GM18517 (cell line): Measurements from ENCODE around the gene CDK5RAP1.
A peak's percentile ranks its signal among the peaks of the same experiment; 100 is the strongest.
"Not testable (repeated sequence)": the region's sequence is repeated elsewhere in the genome, so short reads cannot be mapped to it uniquely, and the experiment has no call there.

Experiments
- ATAC-seq: cut with Tn5 transposase; IDR thresholded peaks from one replicate; pipeline ENCODE4 v1.9.1; 2021; ENCODE audit warnings: mild to moderate bottlenecking, moderate library complexity; ENCODE audit not compliant: unreplicated experiment

CDK5RAP1 gene, protein sequence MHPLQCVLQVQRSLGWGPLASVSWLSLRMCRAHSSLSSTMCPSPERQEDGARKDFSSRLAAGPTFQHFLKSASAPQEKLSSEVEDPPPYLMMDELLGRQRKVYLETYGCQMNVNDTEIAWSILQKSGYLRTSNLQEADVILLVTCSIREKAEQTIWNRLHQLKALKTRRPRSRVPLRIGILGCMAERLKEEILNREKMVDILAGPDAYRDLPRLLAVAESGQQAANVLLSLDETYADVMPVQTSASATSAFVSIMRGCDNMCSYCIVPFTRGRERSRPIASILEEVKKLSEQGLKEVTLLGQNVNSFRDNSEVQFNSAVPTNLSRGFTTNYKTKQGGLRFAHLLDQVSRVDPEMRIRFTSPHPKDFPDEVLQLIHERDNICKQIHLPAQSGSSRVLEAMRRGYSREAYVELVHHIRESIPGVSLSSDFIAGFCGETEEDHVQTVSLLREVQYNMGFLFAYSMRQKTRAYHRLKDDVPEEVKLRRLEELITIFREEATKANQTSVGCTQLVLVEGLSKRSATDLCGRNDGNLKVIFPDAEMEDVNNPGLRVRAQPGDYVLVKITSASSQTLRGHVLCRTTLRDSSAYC

DNA sequence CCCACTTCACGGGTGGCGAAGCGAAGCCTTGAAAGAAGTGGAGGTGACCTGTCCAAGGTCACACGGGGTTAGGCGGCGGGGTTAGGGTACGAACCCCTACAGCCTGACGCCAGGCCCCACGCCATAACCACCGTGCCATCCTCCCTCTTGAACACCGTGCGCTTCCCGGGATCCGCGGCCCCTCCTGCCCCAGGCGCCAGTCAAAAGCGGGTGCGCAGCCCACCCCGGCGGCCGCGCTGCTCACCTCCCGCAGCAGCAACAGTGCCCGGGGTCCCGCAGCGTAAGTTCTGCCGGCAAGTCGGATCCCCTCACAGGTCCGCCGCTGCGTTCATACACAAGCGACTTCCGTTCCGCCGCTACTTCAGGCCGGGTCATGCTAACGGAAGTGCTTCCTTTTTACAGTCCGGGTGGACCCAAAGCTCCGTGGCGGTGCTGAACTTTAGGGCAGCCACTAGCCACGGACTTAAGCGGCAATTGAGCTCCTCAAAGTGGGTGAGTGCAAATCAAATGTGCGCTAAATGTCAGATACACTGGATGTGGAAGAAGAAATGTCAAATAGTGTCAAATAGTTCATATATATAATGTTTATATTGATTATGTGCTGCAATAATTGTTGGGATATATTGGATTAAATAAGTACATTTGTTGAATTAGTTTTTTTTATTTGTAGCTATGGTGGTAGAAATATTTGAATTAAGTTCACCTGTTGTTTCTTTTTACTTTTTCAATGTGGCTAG, at the start of gene CDK5RAP1:
Gene CDK5RAP1, minus strand, starts transcription at position 336 of the 737 bp plus-strand sequence. CDS start 4,455 bp downstream, outside the sequence.
- ATAC-seq, result peak; percentile 81

- ATAC-seq, result no peak
Observed at GRCh38 chr20:33450867-33451266, 49.5 kb upstream of the CDK5RAP1 start.

DNA sequence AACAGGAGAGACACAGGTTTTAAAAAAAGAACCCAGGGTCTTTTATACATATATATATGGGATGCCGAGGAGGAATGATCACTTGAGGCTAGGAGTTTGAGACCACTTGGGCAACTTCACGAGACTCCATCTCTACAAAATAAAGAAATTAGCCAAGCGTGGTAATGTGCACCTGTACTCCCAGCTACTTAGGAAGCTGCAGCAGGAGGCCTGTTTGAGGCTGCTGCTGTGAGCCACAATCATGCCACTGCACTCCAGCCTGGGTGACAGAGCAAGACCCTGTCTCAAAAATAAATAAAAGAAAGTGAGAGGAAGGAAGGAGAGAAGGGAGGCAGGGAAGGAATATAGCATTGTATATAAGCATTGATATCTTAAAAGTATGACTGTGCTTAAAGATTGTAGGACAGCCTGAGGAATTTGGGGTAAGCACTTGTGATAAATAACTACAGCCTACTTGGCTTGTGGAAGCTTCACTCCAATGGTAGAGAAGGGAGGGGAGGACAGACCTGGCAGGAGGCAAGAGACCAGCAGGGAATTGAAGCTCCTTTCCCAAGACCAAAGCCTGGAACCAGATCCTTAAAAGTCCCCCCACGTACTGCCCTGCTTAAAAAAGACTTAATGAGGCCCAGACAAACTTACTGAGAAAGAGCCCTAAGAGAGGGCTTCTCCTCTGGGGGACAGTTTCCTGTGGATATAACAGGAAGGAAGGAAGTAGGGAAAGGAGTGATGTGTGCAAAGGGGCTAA, 44.7 kb upstream of the CDK5RAP1 start:
- ATAC-seq, result no peak

GRCh38 chr20:33444797-33445560, 43.7 kb upstream of the CDK5RAP1 start:
- no peak for ATAC-seq

DNA sequence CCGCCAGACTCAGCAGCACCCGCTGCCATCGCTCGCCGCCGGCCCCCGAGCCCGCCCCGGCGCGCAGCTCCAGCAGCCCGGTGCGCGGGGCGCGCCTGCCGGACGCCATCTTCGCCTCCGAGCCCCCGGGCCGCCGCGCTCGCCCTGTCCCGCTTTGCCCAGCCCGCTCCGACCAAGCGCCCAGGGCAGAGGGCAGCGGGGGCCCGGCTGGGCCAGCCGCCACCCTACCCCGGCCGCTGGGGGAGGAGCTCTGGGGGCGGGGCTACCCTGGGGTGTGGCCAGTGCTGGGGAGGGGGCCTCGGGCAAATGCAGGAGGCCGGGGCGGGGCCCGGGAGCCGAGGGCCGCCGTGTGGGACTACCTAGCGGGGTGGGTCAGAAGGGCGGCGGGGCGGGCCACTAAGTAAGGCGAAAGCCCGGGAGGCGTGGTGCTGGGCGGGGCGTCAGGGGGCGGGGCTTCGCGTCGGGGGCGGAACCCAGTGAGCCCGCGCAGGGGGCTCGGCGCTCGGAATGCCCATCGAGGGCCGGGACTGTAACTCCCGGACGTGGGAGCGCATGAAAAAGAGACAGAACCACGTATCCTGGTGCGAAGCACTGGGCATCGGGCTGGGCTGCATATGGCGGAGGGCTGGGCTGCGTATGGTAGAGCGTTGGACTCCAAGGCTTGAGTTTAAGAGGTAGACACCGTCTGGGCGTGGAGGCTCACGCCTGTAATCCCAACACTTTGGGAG, 42.4 kb upstream of the CDK5RAP1 start, which contains the start of gene SNTA1:
Gene SNTA1, minus strand, starts transcription at position 252 of the 728 bp plus-strand sequence. Its CDS starts 143 bp downstream, at position 109.
- no peak for ATAC-seq

DNA sequence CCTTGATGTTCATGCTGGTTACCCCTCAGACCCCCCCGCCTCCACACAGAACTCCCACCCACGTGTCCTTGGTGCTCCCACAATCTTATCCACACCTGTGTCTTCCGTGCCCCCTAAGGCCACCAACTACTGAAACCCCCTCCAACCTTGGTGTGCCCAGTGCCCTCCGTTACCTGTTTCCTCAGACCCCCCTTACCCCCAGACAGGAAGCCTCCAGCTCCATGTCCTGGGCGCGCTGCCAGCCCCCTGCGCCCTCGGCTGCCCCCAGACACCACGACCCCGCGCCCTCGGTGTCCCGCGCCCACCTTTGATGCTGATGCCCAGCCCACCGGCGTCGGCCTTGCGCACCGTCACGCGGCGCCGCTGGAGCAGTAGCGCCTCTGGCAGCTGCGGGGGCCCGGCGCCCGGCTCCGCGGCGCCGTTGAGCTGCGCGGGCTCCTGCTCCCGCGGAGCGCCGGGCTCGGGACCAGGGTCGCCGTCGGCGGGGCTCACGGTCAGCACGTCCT, 41.7 kb upstream of the CDK5RAP1 start:
- no peak for ATAC-seq

- no peak for ATAC-seq
Observed at GRCh38 chr20:33442136-33443005, 41.1 kb upstream of the CDK5RAP1 start.

DNA sequence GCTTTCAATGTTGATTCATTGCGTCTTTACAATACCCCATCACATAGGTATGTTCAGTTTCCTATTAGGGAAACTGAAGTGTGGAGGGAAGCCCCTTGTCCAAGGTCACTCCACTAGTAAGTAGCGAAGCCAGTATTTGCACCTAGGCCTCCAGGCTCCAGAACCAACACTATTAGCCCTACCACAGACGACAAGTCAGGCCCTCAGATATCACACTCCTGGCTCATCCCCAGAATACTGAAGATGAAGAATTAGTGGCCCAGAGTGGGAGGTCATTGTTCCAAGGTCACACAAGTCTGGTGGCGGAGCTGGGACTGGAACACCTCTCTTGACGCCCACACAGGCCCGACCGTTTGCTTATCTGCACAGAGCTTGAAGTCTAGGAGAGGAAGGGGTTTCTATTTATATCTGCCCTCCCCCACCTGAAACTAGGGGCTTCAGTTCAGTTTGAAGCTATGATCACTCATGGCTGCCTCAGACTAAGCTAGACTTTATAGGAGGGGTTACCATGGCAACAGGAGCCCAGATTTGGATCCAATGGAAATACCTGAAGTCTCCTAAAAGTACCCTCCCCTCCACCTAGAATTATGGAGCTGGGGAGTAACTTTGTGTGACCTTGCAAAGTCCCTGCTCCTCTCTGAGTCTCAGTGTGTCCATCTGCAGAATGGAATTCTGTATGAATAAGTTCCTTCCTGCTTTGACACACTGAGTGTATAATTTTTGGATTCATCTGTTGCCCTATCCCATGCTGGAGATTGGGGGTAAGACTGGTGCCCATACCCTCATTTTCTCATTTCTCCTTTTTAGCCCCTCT, 40.0 kb upstream of the CDK5RAP1 start:
- no peak for ATAC-seq

GRCh38 chr20:33440562-33440961, 39.2 kb upstream of the CDK5RAP1 start:
- not testable (repeated sequence) for ATAC-seq

DNA sequence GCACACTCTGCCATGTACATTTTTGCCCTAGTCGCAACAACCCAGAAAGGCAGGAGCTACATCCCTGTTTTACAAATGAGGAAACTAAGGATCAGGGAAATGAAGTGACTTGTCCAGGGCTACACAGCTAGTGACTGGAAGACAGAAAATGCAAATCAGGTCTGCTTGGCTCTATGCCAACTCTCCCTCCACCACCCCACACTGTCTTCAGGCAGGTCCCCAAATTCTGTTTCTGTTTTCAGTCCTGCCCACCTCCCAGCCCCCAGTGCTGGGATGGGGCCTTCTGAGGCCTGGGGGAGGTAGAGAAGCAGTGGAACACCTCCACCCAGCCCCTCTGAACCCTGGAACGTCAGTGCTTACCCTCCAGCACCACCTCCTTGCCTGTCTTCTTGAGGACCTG, 37.2 kb upstream of the CDK5RAP1 start:
- no peak for ATAC-seq

GRCh38 chr20:33437141-33437911, 36.0 kb upstream of the CDK5RAP1 start:
- ATAC-seq, result no peak

- no peak for ATAC-seq
Observed at GRCh38 chr20:33434434-33434833, 33.1 kb upstream of the CDK5RAP1 start.

DNA sequence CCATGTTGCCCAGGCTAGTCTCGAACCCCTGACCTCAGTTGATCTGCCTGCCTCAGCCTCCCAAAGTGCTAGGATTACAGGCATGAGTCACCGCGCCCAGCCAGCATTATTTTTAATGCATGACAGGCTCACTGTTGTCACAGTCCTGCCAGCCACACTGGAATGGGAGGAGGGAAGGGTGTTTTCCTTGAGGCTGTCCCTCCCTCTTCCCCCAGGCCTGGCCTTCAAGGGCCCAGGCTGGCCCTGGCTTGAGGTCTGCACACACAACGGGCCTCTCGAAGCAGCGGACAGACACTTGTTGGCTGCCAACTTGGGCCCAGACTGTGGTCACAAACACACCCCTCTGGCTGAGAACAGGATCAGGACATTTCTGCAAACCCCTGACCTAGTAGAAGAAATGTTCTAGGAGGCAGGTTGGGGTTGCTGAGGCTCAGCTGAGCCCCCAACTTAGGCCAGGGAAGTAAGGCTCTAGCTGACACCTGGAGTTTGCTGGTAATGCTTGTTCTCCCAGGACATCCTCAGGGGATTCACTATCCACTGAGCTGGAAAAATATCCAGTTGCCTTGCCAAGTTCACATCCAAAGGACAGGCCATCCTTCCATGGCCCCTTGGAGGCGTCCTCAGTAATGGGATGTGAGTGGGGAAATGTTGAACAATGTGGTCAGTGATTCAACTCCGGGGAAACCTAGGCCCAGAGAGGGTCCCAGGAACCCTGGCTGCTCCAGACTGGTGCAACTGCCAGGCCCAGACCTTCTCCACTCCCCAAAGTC, 32.3 kb upstream of the CDK5RAP1 start:
- no peak for ATAC-seq

DNA sequence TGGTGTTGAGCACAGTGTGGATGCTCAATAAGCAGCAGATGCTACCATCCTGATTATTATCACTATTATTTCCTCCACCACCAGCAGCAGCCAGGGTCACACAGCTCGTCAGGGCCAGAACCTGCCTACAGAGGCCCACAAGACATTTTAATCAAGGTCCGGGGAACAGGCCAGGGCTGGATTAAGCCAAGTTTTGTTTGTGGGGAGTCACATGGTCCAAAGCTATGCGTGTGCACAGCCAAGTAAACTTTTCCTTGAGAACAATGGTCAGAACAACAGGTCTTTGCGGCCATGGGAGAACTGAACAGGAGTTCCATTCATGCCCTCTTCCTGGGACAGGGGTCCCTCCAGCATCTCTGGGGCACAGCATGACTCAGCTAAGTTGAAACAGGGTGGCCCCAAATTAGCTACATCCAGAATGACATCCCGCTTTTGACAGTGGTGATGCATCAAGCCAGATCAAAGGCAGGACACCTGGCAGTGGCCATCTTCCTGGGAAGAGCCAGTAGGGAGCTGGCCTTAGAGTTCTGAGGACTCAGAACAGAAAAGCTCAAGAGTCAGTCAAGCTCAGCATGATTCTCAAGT, 30.6 kb upstream of the CDK5RAP1 start:
- ATAC-seq, result no peak

GRCh38 chr20:33423875-33424274, 22.6 kb upstream of the CDK5RAP1 start:
- not testable (repeated sequence) for ATAC-seq
